AG08396 (cell line): ENCODE data around the gene CCDC82.
"Not testable (repeated sequence)": the region's sequence is repeated elsewhere in the genome, so short reads cannot be mapped to it uniquely, and the experiment has no call there.

Source experiments
- DNase-seq: peaks from one replicate; pipeline ENCODE4 v3.0.0; 2012; ENCODE audit warnings: low spot score, mixed read lengths

The CCDC82 gene

DNA sequence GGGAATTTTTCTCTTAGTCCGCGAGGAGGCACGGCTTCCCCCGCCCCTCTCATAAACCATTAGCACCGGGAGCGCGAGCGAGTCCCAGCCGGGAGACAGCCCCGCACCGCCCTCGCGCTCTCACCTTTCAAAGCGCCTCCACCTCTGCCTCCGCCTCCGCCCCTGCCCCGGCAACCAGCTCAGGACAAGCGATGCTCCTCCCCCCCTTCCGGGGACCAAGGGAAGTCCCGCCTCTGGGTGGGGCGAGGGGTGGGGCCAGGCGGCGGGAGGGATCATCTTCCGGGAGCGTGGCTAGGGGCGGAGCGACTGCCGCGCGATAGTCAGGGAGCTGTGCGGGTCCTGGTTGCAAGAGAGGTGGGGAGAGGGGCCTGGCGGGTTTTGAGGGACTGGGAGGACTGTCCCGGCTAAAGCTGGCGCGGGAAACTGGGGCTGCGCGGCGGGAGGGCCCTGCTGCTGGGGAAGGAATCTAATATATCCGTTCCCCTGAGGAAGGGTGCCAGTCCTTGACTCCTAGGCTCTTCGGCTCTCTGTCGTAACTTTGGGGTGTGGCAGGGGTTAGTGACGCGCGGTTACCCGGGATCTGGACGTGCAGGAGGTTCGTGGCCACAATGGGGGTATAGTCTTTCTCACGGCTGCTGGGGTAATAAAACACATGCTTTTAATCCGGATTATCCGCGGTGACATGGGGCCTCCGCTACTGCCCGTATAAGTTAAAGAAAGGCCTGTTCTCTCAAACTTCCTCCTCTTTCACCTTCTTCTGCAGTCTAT is at the start of gene CCDC82, which contains the start of gene JRKL:
Gene CCDC82, minus strand, starts transcription at position 193 of the 768 bp plus-strand sequence. CDS start 5,165 bp downstream, outside the sequence.
Gene JRKL, plus strand, starts transcription at position 294 of the 768 bp plus-strand sequence. CDS start 637 bp downstream, outside the sequence.
- peak; percentile 96 for DNase-seq

DNA sequence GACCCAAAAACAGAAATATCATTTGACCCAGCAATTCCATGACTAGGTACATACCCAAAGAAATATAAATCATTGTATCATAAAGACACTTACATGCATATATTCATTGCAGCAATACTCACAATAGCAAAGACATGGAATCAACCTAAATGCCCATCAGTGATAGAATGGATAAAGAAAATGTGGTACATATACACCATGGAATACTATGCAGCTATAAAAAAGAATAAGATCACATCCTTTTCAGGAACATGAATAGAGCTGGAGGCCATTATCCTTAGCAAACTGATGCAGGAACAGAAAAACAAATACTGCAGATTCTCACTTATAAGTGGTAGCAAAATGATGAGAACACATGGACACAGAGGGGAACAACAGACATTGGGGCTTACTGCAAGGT is 42.9 kb upstream of the CCDC82 start:
- not testable (repeated sequence) for DNase-seq

DNA sequence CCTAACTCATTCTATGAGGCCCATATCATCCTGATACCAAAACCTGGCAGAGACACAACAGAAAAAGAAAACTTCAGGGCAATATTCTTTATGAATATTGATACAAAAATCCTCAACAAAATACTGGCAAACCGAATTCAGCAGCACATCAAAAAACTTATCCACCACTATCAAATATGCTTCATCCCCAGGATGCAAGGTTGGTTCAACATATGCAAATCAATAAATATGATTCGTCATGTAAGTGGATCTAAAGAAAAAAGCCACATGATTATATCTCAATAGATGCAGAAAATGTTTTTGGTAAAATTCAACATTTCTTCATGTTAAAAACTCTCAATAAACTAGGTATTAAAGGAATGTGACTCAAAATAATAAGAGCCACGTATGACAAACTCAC is 41.0 kb upstream of the CCDC82 start:
- no peak for DNase-seq

DNA sequence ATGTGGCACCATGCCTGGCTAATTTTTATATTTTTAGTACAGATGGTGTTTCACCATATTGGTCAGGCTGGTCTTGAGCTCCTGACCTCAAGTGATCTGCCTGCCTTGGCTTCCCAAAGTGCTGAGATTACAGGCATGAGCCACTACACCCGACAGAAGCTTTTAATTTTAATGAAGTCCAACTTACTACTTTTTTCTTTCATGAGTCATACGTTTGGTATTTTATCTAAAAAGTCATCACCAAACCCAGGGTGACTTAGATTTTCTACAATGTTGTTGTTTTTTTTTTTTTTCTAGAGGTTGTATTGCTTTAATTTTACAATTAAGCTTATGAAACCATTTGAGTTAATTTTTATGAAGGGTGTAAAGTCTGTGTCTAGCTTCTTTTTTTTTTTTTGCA is 35.0 kb upstream of the CCDC82 start:
- DNase-seq: no peak

DNA sequence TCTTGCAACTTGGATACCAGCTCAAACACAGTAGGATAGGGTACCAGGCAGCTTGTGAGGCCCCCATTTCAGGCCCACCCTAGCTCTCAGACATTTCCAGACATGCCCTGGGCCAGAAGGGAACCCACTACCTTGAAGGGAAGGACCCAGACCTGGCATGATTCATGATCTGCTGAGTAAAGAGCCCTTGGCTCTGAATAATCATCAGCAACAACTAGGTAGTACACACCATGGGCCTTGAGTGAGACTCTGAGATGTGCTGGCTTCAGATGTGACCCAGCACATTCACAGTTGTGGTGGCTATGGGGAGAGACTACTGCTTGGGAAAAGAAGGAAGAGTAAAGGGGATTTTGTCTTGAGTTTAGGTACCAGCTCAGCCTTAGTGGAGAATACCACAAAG is 23.7 kb upstream of the CCDC82 start:
- DNase-seq: no peak

DNA sequence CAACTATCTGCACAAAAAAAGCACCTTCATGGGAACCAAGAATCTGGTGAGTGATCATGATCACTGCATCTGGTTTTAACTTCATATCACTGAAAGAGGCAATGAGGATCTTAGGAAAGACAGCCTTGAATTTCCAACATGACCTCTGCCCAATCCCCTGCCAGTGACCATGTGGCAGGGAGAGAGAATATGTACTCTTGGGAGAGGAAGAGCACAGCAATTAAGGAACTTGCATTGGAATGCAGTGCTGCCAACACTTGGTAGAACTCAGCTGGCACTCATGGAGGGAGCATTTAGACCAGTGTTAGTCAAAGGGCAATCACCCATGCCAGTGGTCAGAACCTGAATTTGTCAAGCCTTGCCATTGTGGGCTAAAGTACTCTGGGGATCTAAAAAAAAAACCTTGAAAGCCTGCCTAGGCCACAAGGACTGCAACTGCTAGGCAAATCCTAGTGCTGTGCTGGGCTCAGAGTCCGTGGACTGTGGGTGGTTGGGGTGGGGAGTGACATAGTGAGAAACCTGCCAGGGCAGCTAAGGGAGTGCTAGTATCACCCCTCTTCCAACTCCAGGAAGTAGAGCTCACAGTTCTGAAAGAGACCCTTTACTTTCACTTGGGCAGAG is 23.2 kb upstream of the CCDC82 start:
- no peak for DNase-seq

DNA sequence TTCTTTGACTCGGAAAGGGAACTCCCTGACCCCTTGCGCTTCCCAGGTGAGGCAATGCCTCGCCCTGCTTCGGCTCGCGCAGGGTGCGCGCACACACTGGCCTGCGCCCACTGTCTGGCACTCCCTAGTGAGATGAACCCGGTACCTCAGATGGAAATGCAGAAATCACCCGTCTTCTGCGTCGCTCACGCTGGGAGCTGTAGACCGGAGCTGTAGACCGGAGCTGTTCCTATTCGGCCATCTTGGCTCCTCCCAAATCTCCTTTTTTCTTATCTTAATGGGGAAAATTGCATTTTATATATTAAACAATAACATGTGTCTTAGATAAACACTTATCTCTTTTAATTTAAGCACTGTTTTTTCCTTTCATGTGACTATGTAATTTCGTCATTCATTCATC is 21.7 kb upstream of the CCDC82 start:
- DNase-seq: not testable (repeated sequence)

DNA sequence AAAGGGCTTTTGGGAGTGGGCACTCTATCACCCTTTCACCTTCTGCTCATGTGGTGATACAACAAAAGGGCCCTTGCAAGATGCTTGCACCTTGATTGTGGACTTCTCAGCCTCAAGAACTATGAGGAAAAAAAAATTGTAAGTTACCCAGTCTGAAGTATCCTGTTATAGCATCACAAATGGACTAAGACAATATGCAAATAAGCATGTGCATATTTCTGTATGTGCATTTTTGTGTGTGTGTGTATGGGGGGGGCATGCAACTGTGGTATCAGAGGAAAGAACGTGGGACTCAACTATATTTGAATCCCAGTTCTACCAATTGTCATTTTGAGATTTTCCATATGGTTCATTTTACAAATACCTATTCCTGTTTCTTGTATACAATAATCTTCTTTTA is 11.0 kb upstream of the CCDC82 start:
- no peak for DNase-seq

DNA sequence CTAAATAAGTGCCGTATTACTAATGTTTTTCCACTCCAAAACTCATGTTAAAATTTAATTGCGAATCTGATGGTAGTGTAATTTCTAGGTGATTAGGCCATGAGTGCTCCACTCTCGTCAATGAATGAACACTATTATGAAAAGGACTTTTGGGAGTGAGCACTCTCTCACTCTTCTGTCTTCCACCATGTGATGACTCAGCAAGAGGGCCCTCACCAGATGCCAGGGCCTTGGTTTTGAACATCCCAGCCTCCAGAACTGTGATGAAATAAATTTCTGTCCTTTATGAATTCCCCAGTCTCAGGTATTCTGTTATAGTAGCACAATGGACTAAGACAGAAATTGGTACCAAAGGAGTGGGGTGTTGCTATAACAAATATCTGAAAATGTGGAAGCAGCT is 8.2 kb upstream of the CCDC82 start:
- DNase-seq: no peak

DNA sequence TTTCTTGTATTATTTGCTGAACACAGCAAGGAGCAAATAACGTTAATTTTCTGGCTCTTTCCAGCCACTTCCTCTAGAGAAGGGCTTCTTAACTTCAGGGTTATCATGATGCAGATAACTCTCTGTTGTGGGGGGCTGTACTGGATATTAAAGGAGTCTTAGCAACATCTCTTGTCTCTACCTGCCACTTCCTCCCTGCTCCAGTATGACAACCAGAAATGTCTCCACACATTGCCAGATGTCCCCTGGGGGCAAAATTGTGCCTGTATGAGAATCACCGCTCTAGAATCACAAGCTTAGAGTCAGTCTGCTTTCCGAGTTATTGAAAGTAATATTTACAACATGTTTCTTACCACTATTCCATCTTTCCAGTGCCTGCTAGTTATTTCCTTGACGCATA is 6.9 kb upstream of the CCDC82 start:
- no peak for DNase-seq

- DNase-seq: no peak
Observed at GRCh38 chr11:96394773-96395172, 5.1 kb upstream of the CCDC82 start.

- peak; percentile 25 for DNase-seq
Observed at GRCh38 chr11:96393753-96394348, 4.1 kb upstream of the CCDC82 start.

DNA sequence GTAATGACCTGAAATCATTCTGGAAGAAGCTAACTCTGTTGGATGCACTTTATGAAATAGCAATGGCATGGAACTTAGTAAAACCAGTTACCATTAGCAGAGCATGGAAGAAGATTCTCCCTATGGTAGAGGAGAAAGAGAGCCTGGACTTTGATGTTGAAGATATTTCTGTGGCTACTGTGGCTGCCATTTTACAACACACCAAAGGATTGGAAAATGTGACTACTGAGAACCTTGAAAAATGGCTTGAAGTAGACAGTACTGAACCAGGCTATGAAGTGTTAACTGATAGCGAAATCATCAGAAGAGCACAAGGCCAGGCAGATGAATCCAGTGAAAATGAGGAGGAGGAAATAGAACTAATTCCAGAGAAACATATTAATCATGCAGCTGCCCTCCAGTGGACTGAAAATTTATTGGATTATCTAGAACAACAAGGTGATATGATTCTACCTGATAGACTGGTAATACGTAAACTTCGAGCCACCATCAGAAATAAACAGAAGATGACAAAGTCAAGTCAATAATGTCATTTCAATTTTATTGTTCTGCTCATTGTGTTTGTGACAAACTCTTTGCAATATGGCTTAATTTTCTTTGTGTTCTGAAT is 2.1 kb upstream of the CCDC82 start:
- DNase-seq: no peak

GRCh38 chr11:96390488-96390792 is 728 bp upstream of the CCDC82 start:
- no peak for DNase-seq

- DNase-seq: peak; percentile 36
Observed at GRCh38 chr11:96388891-96389719, 607 bp downstream of the CCDC82 start.

DNA sequence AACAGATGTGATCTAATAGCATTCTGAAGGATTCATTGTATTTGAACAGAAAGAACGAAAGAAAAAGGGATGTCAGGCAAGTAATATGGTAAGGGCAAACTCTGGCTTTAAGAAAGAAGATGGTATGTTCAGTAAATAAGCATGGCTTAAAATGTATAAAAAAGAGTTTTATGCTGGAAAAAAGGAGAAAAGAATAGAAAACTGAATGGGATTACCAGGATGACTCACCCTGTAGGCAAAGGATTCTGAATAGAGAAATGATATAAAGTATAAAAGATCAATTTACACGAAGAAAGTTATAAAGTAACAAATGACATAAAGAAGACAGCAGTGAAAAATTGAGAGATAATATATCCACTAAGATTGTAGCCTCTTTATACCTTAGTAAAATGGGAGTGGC is 4.5 kb downstream of the CCDC82 start:
- DNase-seq: no peak

DNA sequence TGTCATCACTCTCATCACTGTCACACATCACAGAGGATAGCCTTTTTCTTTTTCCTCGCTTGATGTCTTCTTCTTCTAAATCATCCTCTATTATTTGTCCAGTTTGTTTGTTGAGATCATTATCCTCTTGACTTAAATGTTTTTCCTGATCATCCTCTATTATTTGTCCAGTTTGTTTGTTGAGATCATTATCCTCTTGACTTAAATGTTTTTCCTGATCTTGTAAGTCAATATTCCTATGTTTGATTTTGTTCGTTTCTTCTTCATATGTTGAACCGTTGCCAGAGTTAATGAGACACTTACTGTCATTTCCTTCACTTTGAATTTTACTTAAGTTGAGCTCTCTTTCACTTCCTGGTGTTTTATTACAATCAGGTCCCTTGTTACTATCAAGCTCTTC is 5.6 kb downstream of the CCDC82 start:
- DNase-seq: no peak

DNA sequence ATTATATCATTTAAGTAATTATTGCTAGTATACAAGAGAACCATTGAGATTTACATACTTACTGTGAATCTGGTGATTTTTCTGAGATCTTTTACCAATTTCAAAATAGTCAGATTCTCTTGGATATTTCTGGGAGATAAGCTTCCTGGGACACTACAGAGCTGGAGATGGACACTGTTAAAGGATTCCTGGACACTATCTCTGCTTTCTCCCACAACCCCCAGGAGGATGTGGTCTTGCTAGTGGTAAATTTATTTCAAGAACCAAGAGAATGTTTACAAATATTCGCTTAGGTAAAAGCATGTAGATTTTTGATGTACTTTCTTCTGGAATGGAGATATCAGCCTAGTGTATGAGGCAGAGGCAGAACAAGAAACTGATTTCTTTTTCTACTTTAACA is 12.9 kb downstream of the CCDC82 start:
- no peak for DNase-seq

GRCh38 chr11:96373826-96374225 is 15.9 kb downstream of the CCDC82 start:
- DNase-seq: no peak

- DNase-seq: no peak
Observed at GRCh38 chr11:96367342-96367741, 22.4 kb downstream of the CCDC82 start.

- DNase-seq: no peak
Observed at GRCh38 chr11:96366024-96366423, 23.7 kb downstream of the CCDC82 start.

DNA sequence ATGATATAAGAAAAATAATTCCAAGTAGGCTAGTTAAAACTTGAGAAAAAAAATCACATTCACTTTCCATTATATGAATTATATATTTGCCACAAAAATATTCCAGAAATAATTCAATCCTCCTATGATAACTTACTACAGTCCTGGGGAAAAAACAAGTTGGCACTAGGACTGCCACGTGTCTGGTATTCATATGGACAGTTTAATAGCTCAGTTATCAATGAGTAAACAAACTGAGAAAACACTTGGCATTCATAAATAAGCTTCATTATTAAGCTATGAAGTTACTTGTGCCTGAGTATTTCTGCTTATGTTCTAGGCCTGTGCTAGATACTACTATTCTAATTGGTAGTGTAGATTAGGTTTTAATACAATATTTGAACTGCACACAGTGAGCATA is 24.2 kb downstream of the CCDC82 start:
- DNase-seq: no peak
